GM13977 (cell line): Measurements from ENCODE around the gene ELF1.
"Not testable (repeated sequence)": the region's sequence is repeated elsewhere in the genome, so short reads cannot be mapped to it uniquely, and the experiment has no call there.

Experiments
- DNase-seq: peaks from one replicate; pipeline ENCODE4 v3.0.0; 2012; ENCODE audit warnings: low spot score
- in situ Hi-C: fragments of 300-500 bp; cut with MboI; formaldehyde crosslinking; loops from one replicate; pipeline ENCODE4 v1.12.0; 2022; ENCODE audit warnings: low sequenced_read_pairs, low pct_unique_long_range_greater_than_20kb, mixed read lengths, inconsistent platforms; ENCODE audit not compliant: unreplicated experiment
- TF ChIP-seq, protein P1 (sequence below): IDR thresholded peaks from 2 replicates; pipeline ENCODE4 v1.5.1; 2012; ENCODE audit warnings: mild to moderate bottlenecking, control low read depth; ENCODE audit not compliant: insufficient read depth; ENCODE audit errors: extremely low read depth, missing control alignments

ELF1 gene

DNA sequence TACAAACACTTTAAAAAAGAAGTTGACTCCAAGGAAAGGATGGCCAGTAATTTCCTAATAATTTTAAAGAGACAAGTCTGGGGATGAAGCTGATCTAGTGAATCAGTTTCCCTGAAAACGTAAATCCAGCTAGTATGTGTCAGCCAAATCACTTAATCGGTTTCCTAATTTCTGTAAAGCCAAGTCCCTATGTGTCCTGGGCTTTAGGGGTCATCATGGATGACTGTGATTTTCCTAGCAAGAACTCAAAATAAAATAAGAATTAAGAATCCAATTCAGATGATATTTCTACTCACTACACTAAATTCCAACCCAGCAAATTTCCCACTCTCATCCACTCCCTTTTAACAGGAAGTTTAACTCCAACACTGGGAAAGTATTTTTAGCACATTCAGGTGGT lies 35.9 kb downstream of the ELF1 start:
- in situ Hi-C loops: no loop called here
- TF ChIP-seq, protein P1, sequence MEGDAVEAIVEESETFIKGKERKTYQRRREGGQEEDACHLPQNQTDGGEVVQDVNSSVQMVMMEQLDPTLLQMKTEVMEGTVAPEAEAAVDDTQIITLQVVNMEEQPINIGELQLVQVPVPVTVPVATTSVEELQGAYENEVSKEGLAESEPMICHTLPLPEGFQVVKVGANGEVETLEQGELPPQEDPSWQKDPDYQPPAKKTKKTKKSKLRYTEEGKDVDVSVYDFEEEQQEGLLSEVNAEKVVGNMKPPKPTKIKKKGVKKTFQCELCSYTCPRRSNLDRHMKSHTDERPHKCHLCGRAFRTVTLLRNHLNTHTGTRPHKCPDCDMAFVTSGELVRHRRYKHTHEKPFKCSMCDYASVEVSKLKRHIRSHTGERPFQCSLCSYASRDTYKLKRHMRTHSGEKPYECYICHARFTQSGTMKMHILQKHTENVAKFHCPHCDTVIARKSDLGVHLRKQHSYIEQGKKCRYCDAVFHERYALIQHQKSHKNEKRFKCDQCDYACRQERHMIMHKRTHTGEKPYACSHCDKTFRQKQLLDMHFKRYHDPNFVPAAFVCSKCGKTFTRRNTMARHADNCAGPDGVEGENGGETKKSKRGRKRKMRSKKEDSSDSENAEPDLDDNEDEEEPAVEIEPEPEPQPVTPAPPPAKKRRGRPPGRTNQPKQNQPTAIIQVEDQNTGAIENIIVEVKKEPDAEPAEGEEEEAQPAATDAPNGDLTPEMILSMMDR: no peak
- DNase-seq: no peak

DNA sequence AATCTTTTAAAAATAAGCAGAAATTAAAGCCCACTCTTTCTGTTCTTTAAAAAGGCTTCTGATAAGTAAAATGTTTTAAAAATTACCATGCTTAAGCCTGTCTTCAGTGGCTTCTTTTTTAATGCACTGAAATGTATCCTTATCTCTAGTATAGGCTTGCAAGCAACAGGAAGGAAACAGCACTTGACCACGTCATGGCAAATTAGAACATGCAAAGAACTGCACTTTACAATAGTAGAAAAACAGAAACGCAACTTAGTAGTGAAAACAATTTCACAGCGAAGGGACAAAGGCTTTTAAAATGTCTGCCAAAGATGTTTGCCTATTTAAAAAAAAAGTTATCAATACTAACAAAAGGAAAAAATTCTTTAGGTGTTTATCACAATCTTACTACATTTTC lies 36.3 kb downstream of the ELF1 start:
- DNase-seq: peak; percentile 60
- in situ Hi-C loops: no loop called here
- TF ChIP-seq, protein P1: no peak

DNA sequence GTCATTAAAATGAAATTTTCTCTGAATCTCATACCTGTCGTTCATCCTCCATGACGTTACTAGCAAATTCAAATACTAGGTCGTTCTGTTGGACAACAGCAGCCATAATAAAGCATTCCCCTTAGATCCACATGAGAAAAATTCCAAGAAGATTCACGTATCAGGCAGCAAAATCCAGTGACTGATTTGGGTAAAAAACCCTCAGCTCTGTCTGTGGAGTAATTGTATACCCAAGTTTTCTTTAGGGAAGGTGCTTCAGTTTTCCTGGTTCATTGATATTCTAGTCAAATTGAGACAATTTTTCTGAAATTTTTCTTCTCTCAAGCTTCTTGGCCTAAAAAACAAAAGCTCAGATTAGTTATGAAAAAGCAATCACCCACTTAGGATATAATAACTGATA lies 37.2 kb downstream of the ELF1 start:
- in situ Hi-C loops: no loop called here
- TF ChIP-seq, protein P1: no peak
- DNase-seq: no peak

DNA sequence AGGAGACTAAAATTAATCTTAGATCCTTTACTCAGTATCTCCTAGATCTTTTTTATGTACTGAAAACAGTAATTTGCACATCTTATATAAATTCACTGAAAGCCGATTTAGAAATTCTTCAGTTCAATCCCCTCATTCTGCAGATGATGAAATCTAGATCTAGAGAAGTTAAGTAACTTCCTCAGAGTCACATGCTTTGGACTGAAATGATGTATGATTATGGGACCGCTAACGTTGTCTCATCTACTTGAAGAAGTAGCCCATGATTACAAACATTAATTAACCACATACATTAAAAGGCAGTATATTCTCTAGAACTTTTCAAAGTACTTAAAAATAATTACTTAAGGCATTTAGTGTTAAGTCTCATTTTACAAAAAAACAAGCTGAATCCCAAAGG lies 37.8 kb downstream of the ELF1 start:
- in situ Hi-C loops: no loop called here
- DNase-seq: no peak
- TF ChIP-seq, protein P1: no peak

DNA sequence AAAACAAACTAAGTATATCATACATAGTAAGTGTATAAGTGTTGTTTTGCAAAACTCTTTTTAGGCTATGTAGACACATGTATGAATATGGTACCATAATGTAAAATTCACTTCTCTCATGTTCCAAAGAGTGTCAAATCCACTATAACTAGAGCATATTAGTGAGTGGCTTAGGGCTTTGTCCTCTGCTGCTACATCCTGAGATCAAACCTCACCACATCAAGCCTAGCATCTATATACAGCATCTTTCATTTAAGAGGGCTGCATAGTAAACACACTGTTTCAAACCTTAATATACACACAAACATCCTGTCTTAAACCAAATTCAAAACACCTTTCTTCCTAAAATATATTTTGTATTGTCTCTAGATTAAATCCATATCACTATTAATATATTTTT lies 38.7 kb downstream of the ELF1 start:
- TF ChIP-seq, protein P1: no peak
- DNase-seq: no peak
- in situ Hi-C loops: no loop called here

DNA sequence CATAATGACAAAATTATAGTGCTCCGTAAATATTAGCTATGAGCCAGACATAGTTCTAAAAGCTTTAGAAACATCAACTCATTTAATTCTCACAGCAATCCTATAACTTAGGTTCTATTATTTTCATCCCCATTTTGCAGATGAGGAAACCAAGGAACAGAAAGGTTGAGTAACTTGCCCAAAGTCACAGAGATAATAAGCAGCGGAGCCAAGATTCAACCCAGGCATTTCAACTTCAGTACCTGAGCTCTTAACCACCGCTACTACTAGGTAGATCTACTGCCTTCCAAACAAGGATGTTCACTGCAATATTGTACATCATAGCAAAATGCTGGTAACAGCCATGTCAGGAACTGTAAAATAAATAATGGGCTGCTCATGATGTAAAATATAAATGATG lies 39.9 kb downstream of the ELF1 start:
- TF ChIP-seq, protein P1: no peak
- in situ Hi-C loops: no loop called here
- no peak for DNase-seq

DNA sequence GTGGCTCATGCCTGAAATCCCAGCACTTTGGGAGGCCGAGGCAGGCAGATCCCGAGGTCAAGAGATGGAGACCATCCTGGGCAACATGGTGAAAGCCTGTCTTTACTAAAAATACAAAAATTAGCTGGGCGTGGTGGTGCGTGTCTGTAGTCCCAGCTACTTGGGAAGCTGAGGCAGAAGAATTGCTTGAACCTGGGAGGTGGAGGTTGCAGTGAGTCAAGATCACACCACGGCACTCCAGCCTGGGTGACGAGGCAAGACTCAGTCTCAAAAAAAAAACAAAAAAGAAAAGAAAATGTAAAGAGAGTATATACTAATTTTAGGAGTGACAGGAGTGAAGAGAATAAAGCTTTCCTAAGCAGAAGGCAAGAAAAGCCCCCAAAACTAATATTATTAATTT lies 41.0 kb downstream of the ELF1 start:
- DNase-seq: not testable (repeated sequence)

DNA sequence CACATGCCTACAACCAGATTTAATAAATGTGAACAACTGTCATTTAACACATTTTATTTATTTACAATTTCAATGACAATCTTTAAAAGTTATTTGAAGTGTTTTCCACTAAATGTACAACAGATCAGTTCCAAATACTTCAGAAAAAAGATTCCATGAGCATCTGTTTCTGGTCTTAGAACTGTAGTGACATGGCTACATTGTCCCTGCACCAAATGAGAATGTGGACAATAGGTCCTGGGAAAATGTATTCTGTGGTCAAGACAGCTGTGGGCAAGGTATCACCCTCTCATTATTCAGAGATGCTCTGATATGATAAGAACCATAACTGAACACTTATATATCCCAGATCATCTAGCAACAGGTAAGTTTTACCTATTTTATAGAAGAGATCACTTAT lies 43.7 kb downstream of the ELF1 start:
- no peak for DNase-seq
- TF ChIP-seq, protein P1: no peak
- in situ Hi-C loops: no loop called here

More for the DNA sequence above, 41.0 kb downstream of the ELF1 start:
- in situ Hi-C loops: not testable (repeated sequence)
